Measurements from ENCODE around the gene CAPN13.

Gene CAPN13

GRCh38 chr2:30786923-30787685 is 20.1 kb downstream of the CAPN13 start:
- no peak for DNase-seq

GRCh38 chr2:30784682-30785081 is 22.6 kb downstream of the CAPN13 start:
- DNase-seq, result no peak

- DNase-seq, result no peak
Measured at GRCh38 chr2:30781961-30782533, 25.2 kb downstream of the CAPN13 start.

GRCh38 chr2:30781451-30781850 is 25.8 kb downstream of the CAPN13 start:
- no peak for DNase-seq

GRCh38 chr2:30780776-30781330 is 26.4 kb downstream of the CAPN13 start:
- DNase-seq, result no peak

GRCh38 chr2:30778611-30779010 is 28.6 kb downstream of the CAPN13 start:
- no peak for DNase-seq

- DNase-seq, result no peak
Measured at GRCh38 chr2:30777661-30778505, 29.4 kb downstream of the CAPN13 start.

- DNase-seq, result no peak
Measured at GRCh38 chr2:30776831-30777635, 30.2 kb downstream of the CAPN13 start.

- DNase-seq, result no peak
Measured at GRCh38 chr2:30775833-30776232, 31.4 kb downstream of the CAPN13 start.

- DNase-seq, result no peak
Measured at GRCh38 chr2:30772021-30772705, 35.1 kb downstream of the CAPN13 start.

- DNase-seq, result no peak
Measured at GRCh38 chr2:30770816-30771576, 36.2 kb downstream of the CAPN13 start.

- DNase-seq, result no peak
Measured at GRCh38 chr2:30769891-30770462, 37.3 kb downstream of the CAPN13 start.

GRCh38 chr2:30769481-30769780 is 37.8 kb downstream of the CAPN13 start:
- no peak for DNase-seq

- DNase-seq, result no peak
Measured at GRCh38 chr2:30768708-30769480, 38.4 kb downstream of the CAPN13 start.

- DNase-seq, result no peak
Measured at GRCh38 chr2:30768036-30768686, 39.1 kb downstream of the CAPN13 start.

GRCh38 chr2:30766666-30767065 is 40.6 kb downstream of the CAPN13 start:
- DNase-seq, result no peak

GRCh38 chr2:30765876-30766470 is 41.3 kb downstream of the CAPN13 start:
- no peak for DNase-seq

GRCh38 chr2:30765191-30765590 is 42.1 kb downstream of the CAPN13 start:
- no peak for DNase-seq
